Measurements from ENCODE around the gene HDAC7.

The HDAC7 gene

GRCh38 chr12:47829584-47829983, 9.9 kb upstream of the HDAC7 start:
- no peak for TF ChIP-seq CTCF (IDR thresholded peaks at IDR 0.05; ENCODE audit: low read depth, low read length)
- no peak for DNase-seq
- no peaks in the 10 kb centered on the region for H3K36me3 ChIP-seq
- H3K27ac ChIP-seq = no peak overlapping the region
- H3K9me3 ChIP-seq (ENCODE audit: severe bottlenecking) = no peaks in the 10 kb centered on the region
- H3K4me3 ChIP-seq (ENCODE audit: low read depth, low read length) = no peak overlapping the region
- H3K27me3 ChIP-seq (ENCODE audit: insufficient read depth, low read depth, severe bottlenecking) = no peaks in the 10 kb centered on the region

DNA sequence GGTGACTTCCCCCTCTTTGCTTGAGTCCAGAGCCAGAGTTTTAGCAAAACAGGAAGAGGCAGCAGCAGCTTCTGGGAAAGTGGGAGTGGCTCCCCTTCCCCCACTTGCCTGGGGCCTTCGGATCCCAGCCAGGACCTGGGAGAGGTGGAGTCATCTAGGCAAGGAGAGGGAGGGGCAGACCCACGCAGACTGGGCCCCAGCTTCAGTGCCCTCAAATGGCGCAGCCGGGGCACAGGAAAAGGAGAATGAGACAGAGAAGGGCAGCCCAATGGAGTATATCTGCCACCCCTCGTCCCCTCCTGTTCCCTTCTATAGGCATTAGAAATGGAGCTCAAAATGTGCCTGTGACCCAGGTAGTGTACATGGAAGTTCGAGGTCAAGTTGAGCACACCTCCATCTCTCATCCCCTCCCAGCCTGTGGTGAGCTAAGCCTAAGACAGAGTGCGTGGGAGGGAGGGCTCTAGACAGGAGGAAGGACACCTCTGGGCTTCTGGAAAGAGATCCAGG, 9.3 kb upstream of the HDAC7 start:
- no peak for DNase-seq
- no peak overlapping the region for H3K4me3 ChIP-seq (ENCODE audit: low read depth, low read length)
- H3K36me3 ChIP-seq = no peaks in the 10 kb centered on the region

DNA sequence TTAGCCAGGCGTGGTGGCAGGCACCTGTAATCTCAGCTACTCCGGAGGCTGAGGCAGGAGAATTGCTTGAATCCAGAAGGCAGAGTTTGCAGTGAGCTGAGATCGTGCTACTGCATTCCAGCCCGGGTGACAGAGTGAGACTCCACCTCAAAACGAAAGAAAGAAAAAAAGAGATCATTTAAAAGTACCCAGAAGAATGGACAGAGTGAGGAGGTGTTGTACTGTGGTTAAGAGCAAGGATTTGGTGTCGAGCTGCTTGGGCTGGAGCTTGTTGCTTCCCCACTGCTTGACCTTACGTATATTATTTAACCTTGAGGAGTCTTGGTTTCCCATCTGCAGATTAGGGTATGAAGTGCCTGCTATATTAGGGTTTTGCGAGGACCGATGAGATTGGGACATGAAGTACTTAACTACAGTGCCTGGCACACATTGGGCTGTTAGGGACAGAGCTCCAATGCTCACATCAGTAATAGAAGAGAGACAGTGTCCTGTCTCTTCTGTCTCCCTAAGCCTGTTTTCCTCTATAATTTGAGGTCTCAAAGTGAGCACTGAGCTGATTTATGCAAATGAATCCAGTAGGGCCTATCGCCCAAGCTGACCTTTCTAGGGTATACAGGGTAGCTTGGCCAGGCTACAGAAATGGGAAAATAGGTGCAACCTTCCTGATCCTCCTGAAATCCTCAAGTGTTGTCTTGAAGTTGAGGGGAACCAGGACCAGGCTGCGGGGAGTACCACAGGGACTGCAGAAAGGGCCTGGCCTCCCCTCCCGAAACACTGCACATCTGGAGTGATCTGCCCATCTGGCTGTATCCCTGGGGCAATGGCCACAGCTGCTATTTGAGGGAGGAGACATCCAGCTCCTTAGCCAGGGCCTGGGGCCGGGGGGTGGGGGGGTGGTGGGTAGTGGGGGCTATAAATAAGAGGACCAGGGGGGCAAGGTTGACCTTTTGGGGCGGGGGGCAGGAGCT, 8.6 kb upstream of the HDAC7 start:
- Histone ChIP-seq H3K4me3 (ENCODE audit: low read depth, low read length) (no peak overlapping the region), H3K27ac (no peak overlapping the region), H3K36me3 (no peaks in the 10 kb centered on the region), H3K27me3 (ENCODE audit: insufficient read depth, low read depth, severe bottlenecking) (no peaks in the 10 kb centered on the region), H3K9me3 (ENCODE audit: severe bottlenecking) (no peaks in the 10 kb centered on the region)
- TF ChIP-seq CTCF (IDR thresholded peaks at IDR 0.05; ENCODE audit: low read depth, low read length) = no peak
- no peak for DNase-seq

More for the DNA sequence above, 9.3 kb upstream of the HDAC7 start:
- Histone ChIP-seq H3K27me3 (ENCODE audit: insufficient read depth, low read depth, severe bottlenecking) (no peaks in the 10 kb centered on the region), H3K27ac (no peak overlapping the region), H3K9me3 (ENCODE audit: severe bottlenecking) (no peaks in the 10 kb centered on the region)
- no peak for TF ChIP-seq CTCF (IDR thresholded peaks at IDR 0.05; ENCODE audit: low read depth, low read length)

DNA sequence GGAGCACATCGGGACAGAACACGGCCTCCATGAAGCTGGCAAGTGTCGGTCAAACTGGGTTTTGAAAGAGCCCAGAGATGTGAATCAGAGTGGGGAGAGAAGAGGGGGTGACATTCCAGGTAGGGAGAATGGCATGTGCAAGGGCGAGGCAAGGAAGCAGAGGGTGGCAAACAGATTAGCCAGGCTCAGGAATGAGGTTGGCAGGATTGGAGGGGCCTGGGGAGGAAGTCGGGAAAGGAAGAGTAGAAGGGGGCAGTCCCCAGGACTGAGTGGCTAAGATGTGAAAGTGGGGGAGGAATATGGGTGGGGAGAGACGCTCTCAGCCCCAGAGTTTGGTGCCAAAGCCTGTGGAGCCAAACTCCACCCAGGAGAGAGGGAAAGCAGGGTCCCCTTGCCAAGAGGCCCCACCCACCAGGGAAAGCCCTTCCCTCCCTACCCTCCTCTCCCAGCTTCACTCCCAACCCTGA, 5.5 kb upstream of the HDAC7 start:
- H3K9me3 ChIP-seq (ENCODE audit: severe bottlenecking) = no peaks in the 10 kb centered on the region
- no peak overlapping the region for H3K4me3 ChIP-seq (ENCODE audit: low read depth, low read length)
- H3K36me3 ChIP-seq = no peaks in the 10 kb centered on the region
- no peak overlapping the region for H3K27ac ChIP-seq
- TF ChIP-seq CTCF (IDR thresholded peaks at IDR 0.05; ENCODE audit: low read depth, low read length) = no peak
- DNase-seq = no peak
- no peaks in the 10 kb centered on the region for H3K27me3 ChIP-seq (ENCODE audit: insufficient read depth, low read depth, severe bottlenecking)

- no peak for DNase-seq
- H3K27ac ChIP-seq = no peak overlapping the region
- TF ChIP-seq CTCF (IDR thresholded peaks at IDR 0.05; ENCODE audit: low read depth, low read length) = no peak
- no peaks in the 10 kb centered on the region for H3K9me3 ChIP-seq (ENCODE audit: severe bottlenecking)
- H3K27me3 ChIP-seq (ENCODE audit: insufficient read depth, low read depth, severe bottlenecking) = no peaks in the 10 kb centered on the region
- H3K4me3 ChIP-seq (ENCODE audit: low read depth, low read length) = no peak overlapping the region
- H3K36me3 ChIP-seq = no peaks in the 10 kb centered on the region
These were observed 4.9 kb upstream of the HDAC7 start for GRCh38 chr12:47824635-47825034.
